Renal cortex interstitium (tissue), 11 donors: ENCODE results near the gene VPS39. TPM values are rescaled to one million over a fixed set of nuclear protein-coding genes. Genes with fewer than 3 reads are reported as not detected.

Experiments
- DNase-seq, 11 donors: peaks; one replicate each; pipeline ENCODE4 v3.0.0-alpha.2; 2013; ENCODE audit warnings: low read depth in 9 of 11, low spot score in 4 of 11; ENCODE audit errors: extremely low read depth in 1 of 11
- polyA plus RNA-seq, 3 donors: library from polyadenylated mRNA; unstranded; fragments of 120-200 nt; gene quantifications; one replicate each; pipeline ENCODE4 v1.2.1, GENCODE V29; 2013; ENCODE audit not compliant: insufficient read length in 3 of 3

The VPS39 gene
- polyA plus RNA-seq, 3 donors: 57.5 to 77.4 (median 65.3) TPM

- no peak for DNase-seq
Measured at GRCh38 chr15:42171122-42171521, 37.0 kb downstream of the VPS39 start.

GRCh38 chr15:42166225-42166940 is 41.7 kb downstream of the VPS39 start:
- DNase-seq: no peak

DNA sequence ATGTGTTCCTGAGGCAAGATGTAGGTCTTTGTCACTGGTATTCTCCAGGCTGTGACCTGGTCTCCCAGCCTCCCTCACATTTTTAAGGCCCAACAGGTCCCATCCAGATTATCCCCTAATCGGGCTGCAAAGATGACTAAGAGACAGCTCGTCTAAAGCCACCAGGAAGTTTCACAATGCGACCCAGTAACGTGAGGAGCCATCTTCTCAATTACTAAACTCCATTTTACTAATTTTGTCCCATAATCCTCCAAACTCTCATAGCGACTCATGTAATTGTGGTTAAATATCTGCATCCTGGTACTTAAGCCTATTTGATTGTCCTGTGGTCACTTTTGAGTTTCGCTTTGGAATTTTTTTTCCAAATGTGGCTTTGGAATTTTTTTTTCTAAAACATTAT is 43.0 kb downstream of the VPS39 start:
- no peak for DNase-seq

DNA sequence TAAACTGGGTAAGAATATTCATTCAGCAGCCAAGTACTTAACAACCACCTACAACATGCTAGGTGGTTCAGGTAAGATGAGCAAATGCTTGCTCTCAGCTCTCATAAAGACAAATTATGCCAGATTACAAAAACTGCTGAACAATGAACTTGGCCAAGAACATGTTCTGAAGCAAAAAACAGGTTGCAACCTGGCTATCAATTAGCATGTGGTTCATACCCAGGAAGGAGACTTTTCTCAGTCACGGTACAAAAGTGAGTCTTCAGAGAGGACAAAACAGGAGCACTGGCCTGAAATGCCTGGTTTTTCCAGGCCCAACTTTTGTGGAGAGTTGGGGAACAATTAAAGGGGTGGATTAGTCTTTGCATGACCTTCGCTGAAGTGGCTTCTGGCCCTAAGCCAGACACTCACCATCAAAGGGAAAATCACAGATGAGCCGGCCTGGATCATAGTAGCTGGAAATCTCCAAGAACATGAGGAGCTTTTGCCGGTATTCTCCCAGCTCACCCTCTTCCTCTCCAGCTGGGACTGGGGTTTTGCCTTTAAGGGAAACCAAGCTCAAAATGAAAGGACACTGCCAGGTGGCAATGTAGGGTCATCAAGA is 44.1 kb downstream of the VPS39 start:
- no peak for DNase-seq

DNA sequence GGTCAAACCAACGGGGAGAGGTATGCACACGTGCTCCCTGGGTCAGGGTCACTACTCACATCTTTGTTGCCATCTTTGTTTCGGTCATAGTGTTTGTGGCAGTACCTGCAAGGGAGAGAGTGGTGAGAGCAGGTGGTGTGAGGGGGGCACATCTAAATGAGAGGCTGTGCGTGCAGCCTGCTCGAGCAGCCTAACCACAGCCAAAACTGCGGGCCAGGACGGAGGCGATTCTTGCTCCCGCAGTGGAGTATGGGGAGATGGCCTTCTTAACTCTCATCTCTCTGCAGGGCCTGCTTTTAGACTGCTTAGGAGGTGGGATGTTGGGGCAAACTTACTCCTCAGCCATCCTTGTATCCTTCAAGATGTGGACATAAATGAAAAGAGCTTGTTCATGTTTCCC is 44.8 kb downstream of the VPS39 start:
- DNase-seq: no peak

DNA sequence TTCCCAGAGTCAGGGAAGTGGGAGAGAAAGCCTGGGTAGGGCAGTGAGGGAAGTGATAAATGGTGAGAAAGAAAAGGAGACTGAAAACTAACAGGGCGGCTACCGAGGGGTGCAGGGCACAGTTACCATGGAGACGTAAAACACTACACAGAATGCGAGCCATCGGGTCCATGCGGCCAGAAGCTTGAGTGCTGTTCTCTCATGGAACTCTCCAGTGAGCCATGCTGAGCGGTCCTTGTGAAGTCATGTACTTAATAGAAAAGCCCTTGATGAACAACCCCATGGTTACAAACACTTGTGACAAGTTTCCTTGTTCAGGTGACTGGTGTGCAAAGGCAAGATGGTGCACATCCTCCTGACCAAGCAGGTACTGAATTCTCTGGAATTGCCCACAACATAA is 48.0 kb downstream of the VPS39 start:
- DNase-seq: no peak

GRCh38 chr15:42159381-42160015 is 48.6 kb downstream of the VPS39 start:
- DNase-seq: no peak

- no peak for DNase-seq
Measured at GRCh38 chr15:42158941-42159340, 49.2 kb downstream of the VPS39 start.

DNA sequence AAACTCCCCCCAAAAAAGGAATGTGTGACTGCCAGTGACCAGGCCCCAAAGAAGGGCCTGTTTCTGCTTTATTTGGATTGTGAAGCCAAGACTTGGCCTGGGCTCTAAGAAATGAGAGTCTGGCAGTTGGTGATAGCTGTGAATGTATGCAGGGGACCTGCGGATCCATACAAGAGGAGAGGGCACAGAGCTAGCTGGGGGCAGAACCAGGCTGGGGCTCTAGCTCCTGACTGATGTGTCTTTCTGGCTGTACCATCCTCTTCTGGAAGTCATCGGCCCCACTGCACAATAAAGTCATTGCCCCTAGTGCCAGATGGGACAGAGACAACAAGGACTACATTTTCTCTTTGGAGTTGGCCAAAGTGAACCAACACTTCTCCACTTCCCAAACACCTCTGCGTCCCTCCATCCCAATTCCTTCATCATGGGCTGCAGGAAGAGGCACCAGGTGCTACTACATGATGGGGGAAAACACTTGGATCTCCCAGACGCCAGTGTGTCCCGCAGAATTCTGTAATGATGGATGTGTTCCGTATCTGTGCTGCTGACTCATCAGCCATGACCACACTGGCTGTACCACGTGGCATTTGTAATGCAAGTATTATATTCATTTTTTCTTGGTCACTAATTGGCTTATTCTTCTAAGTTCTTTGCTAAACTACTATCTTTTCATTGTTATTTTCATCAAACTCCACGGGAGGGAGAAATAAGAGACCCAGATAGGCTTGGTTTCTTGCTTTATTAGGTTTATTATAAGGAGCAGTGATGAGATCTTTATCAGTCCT is 49.9 kb downstream of the VPS39 start:
- DNase-seq: no peak

GRCh38 chr15:42157381-42157780 is 50.7 kb downstream of the VPS39 start:
- DNase-seq: no peak

DNA sequence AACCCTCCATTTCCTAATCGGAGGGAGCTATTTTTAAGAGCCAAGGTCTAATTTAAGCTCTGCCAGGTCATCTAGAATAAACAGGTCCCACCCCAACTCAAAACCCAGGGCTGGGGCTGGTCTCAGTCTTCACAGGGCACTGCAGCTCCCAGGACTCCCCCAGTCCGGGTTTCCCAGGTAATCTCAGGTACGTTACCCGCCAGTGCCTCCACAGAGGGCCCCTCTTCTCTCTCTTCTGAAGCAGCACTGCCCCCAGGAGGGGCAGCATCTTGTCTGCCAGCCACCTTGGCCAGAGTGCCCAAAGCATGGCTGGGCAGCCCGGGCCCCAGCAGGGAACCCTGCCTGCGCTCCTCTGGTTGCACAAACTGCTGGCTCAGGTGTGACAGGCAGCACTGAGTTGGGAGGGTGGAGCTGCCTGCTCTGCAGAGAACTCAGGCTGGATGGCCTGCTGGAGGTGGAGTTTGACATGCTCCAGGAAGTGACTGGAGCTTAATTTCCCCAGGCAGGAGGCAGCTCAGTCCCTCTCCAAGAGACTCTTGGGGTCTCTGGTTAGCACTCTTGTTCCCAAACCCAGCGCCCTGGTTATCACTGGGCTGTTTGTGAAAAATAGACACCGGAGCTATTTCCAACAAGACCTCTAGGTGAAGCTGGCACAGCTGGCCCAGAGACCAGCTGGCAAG is 51.7 kb downstream of the VPS39 start, which contains the start of gene PLA2G4F:
PLA2G4F (minus strand) TSS at position 394 of the 680 bp plus-strand sequence; CDS start at position 307, 87 bp downstream.
- peak in 2 of 11 donors; percentile 29 to 33 for DNase-seq

DNA sequence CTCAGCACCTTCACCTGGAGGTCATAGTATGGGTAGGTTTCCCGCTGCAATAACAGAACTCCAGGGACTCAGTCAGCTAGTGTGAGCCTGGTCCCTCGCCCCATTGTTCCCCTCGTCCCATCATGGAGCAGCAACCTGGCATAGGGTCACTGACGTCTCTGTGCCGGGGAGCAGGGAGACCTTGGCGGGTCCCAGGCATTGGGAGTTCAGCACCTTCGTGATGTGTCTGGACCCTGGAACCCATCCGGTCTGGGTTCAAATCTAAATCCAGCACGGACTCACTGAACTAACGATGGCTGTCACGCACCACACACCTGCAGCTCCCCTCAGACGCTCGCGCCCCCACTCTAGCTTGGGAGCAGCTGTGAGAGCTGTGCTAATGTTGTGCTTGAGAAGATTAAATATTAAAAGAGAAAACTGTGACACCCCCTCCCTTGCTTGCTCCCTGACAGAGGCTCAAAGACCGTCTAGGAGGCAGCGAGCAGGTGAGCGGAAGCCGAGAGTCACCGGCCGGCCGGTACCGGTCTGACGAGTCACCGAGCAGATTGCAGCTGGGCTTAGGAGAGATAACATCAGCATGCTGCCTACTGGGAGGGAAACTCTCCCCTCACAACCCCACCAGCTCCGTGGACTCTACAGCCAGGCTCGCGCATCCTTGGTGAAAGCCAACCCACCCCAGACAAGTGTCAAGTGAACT is 52.4 kb downstream of the VPS39 start:
- peak in 5 of 11 donors; percentile 16 to 52 (median 39) for DNase-seq

DNA sequence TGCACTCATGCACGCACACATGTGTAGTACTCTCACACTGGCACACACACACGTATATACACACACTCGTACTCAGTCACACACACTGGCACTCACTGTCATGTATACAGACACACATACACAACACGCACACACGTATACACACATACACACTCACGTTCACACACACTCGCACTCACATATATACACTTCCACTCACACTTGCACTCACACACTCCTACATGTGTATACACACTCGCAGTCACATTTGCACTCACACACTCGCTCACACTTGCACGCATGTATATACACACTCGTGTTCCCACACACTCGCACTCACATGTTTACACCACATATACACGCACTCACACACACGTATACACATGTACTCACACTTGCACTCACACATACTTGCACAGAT is 53.1 kb downstream of the VPS39 start:
- no peak for DNase-seq

DNA sequence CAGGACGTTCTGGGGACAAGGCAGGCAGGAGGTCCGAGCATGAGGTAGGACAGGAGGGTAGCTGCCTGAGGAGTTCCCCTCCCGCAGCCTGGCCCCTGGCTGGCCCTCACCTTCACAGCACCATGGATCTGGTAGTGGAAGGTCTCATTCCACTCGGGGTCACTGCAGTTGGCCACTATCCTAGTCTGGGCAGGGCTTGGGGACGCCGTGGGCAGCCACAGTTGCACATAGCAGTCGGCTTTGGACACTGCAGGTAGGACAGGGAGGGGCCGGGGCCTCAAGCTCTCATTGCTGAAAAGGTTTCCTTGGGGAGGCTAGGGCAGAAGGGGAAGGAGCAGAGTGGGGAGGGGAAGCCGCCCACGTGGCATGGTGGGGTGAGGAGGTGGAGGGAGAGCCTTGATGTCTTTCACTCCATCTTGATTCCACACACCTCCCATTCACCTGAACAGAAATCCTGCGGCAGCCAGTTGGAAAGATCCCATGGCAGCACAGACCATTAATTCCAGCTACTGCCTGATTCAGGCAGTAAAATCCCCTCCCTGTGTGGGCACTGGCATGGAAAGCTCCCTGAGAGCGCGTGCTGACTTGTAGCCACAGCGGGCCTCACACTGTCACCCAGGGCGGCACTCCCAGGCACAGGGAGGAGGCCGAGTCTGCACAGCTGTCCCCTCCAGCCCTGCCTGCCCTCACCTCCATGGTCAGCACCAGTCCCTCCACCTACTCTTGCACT is 53.7 kb downstream of the VPS39 start:
- peak in 10 of 11 donors; percentile 47 to 85 (median 65) for DNase-seq

GRCh38 chr15:42153874-42154211 is 54.3 kb downstream of the VPS39 start:
- DNase-seq: no peak

DNA sequence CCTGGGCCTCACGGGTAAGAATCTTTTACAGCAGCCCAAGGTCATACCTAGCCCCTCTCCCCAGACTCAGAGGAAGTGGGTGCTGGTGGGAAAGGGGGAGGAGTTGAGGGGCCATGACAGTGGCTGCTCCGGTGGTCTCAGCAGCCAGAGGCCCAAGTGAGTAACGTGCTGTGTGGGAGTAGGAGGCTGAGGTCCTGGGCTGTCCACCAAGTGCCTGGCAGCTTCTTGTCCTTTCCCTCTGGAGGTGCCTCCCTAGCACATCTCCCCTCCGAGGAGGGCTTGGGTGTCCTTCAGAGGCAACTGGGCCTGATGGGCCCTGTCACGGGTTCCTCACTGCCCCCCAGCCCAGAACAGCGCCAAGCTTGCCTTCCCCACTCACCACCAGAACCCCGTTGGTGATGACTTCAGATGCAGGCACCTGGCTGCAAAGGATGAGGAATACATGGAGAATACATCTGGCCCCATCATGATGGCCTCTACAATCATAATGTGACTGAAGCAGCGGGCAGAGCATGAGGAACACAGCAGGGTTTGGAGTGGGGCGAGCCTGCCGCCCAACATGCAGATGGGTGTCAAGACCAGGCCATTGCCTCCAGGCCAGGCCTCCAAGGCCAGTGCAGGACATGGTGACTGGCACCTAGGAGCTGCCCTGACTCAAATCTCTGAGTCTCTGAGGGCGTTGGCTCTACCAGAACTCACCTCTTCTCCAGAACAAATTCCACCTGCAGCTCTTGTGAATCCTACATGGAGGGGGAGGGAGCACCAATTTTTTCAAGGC is 55.0 kb downstream of the VPS39 start:
- no peak for DNase-seq
